HG03139 (cell line): ENCODE measurements around the gene AFF1.
"Not testable (repeated sequence)": the region's sequence is repeated elsewhere in the genome, so short reads cannot be mapped to it uniquely, and the experiment has no call there.

ENCODE experiments used
- ATAC-seq: cut with Tn5 transposase; IDR thresholded peaks from one replicate; pipeline ENCODE4 v1.9.1; 2021; ENCODE audit not compliant: unreplicated experiment

The AFF1 gene

DNA sequence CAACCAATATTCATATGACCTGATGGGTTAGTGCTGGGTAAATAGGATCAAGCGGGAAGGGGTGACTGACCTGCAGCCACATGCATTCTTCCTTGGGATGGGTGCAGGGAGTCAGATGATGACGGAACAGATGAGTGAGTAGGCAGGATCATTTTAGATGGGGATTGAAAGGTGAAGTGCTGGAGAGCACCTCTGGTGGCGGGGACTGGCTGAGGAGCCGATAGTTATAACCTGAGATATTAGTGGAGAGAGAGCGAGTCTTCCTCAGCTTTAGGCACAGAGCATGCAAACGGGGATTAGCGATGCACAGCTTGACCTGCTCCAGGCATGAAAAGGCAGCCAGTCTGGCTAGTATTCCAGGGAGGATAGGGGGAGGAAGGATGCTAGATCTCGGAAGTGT is 99.1 kb downstream of the AFF1 start:
- no peak for ATAC-seq

DNA sequence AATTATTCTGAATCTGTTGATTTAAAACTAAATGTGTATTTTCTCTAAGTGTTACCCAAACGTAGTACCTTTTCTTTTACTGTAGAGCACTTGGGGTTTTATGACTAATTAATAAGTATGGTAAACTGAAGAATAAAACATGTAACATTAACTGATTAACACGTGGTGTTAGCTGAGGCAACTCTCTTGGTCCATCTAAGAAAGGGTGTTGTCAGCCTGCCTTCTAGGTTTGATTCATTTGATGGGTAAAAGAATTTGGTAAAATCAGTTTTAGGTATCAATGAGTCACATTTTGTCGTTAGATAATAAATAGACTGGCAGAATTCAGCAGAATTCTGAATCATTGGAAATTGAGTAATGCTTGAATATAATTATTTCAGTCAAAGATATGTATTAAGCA is 99.7 kb downstream of the AFF1 start:
- ATAC-seq = no peak

DNA sequence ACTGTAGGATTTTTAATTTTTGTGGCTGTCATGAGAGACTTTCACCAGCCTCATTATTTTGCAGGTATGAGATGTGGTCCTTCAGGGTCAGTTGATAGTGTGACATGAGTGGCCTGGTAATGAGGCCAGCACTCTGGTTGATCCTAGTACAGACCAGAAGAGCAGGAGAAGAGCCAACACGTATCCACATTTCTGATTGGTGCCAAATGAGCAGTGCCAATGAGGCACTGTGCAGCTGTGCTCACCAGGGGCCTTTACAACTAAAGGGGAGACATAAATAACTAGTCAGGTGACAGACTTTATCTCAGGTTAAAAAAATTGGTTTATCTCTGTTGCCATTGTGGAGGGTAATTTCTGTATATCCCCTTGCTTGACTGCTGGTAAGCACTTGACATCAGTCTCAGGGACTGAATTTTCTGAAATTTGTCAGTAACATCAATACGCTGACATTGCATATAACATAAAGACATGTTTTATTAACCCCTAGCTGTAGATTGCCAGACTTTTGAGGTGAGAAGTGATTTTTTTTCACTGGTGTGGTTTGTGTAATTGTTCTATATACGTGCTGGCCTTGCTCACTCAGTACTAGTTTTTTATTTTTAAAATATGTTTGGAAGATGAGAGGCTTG is 101.2 kb downstream of the AFF1 start:
- ATAC-seq = no peak

DNA sequence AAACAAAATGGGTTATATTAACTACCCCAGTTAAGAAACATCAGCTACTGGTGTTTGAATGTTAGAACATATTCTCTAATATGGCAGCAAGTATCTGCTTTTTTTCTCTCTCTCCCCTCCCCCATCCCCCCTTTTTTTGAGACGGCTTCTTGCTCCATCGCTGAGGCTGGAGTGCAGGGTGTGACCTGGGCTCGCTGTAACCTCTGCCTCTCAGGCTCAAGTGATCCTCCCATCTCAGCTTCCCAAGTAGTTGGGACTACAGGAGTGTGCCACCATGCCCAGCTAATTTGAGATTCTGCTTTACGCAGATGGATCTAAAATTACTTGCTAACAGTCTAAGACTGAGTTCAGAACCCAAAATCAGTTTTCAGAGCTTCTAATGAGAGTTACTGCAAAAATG is 101.9 kb downstream of the AFF1 start:
- no peak for ATAC-seq

DNA sequence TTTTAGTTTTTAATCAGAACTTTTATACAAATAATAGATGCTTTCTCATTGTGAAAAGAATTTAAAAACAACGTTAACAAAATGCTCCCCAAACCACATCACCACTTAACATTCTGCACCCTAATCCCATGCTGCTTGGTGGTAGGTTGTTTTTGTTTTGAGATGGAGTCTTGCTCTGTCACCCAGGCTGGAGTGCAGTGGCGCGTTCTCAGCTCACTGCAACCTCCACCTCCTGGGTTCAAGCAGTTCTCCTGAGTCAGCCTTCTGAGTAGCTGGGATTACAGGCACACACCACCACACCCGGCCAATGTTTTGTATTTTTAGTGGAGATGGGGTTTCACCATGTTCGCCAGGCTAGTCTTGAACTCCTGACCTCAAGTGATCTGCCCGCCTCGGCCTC is 102.4 kb downstream of the AFF1 start:
- ATAC-seq = not testable (repeated sequence)

DNA sequence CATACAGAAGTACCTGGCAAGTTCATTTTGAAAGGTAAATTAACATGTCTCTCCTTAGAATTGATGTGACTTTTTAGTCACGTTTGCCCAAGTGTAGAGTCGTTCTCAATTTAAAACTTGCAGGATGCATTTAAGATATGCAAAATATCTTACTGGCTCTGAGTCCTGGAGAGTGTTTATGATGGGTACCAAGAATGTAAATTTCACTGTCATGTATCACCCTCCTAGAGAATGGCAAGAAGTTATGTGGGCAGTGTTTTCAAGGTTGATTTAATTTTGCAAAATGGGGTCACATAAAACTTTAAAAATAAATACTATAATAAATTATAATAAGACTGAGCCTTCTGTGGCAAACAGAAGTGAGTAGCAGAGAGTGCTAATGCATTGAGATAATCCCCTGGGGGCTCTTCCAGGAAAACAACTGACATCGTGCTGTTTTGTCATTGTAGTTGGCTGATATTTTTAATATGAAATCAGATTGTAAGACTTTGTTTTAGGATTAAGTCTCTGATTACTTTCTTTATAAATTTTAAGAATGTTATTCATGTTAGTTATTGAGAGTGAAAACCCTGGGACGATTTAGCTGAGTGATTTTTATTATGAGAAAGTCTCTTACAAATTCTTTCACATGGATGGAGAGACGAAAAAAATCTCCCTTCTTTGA is 103.0 kb downstream of the AFF1 start:
- no peak for ATAC-seq

DNA sequence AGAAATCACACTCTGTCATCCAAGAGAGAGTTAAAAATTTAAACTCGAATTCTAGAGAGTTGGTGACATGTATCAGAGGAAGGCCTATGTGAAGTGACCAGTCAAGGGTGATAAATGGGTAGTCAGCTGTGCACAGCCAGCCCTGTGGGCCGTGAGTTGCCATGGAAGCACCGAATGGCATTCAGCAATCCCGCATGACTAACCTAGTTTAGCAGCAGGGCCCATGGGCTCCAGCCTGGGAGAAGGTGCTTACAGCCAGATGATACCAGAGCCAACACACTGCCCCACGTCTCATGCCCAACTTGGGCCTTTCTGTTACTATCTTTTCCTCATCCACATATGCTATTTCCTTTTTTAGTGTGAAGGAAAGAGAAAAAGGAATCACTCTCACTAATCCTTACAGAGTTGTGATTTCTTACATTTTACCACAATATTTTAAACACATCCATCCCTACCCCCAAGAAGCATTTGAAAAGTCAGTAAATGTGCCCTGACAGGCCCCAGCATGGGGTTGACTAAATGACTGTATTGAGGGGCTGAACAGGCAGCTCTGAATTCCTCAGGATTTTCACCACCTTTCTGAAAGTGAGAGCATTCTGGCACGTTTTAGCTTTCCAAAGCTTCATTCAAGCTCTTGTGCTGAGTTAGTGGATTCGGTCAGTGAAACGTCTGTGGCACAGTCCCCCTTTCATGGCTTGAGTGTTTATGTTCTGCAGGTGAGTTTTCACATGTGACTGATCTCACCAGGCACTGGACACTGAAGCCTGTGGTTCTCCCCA is 104.2 kb downstream of the AFF1 start:
- ATAC-seq = no peak

DNA sequence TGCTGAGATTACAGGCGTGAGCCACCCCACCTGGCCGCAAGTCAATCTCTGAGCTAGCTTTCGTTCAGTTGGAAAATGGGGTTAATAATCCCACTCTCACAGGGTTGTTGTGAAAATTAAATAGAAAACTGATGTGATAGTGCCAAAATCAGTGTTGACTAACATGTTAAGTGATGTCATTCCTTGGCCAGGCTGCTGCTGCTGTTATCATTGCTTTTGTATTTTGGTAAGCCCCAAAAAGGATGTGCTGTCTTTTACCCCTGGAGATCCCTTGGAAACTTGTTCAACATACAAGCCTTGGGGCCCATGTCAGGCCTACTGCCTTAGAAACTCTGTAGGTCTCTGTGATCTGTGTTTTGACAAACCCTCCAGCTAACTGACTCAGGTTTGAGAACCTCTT is 106.3 kb downstream of the AFF1 start:
- ATAC-seq = no peak

DNA sequence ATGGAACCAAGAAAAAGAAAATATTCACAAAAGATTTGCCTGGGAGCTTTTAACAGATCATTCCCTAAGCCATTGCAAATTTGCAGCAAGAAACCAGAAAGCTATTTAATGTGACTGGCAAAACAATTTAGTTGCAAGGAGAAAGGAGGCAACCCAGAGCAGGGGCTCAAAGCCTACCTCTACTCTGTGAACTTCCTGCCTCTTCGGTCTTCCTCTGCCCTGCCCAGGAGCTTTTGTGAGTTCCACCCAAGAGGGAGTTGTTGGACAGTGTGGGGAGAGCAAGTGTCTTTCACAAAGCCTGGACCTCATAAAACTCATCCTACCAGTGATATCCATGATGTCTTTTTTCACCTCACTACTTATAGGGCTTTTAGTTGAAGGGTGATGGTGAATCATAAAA is 107.4 kb downstream of the AFF1 start:
- ATAC-seq = no peak

DNA sequence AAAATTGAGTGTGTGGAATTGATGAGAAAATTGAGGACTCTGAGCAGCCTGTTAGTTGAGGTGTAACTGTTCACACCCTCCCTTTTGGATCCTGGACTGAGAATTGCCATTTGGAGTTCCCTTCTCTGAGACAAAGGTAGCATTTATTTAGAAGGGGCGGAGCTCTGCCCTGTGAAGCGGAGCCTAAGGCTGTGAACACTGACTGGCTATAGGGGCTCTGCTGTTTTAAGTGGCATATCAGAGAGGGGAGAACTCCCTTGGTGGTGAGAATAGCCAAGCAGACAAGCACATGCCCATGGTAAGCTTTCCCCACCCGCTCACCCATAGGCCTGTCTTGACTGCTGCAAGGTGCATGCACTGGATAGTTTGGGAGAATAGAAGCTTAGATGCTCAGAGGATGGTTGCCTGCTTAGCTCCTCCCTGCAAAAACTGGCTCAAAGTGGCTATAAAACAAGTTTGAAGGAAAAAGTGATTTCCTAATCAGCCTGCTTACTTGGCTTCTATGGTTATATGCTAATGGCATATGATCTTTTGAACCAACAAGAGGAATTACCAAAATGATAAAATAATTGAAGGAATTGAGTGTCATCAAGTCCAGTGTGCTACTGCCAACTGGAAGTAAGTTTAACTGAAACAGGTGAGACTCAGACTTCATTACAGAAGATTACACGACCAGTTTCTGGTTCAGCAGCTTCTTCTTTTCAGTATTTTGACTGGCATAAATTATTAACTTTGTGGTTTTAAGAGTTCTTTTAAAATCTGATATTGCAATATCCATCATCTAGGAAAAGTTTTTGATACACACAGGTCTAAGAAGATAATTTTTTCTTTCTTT is 108.4 kb downstream of the AFF1 start:
- ATAC-seq = peak; percentile 47

DNA sequence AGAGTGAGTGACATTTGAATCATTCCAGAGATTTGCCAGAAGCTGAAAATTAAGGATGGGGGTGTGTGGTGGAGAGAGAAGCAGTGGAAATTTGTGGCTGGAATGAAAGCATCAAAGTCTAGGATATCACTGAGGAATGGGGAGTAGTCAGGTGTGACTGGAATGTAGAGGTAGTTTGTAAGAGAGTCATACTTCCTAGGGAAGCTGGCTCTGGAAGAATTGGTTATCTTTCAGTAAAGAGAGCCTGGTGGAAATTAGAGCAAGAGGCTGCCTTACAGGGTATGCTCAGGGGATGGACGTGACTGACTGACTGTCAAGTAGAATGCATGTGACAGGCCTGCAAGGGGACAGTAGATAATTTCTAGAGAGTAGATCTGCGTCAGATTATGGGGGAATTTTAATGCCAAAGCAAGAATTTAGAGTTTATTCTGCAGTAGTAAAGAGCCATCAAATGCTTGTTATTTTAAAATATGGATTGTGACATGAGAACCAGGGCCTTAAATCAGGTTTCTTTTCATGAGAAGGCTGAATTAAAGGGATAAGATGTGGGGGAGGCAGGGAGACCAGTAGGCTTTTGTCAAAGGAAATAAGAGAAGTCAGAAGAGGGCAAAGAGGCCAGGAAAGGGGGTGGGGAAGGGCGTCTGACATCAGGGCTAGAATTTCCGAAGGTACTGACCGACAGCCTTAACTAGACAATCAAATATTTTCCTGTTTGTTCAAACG is 109.9 kb downstream of the AFF1 start:
- no peak for ATAC-seq

DNA sequence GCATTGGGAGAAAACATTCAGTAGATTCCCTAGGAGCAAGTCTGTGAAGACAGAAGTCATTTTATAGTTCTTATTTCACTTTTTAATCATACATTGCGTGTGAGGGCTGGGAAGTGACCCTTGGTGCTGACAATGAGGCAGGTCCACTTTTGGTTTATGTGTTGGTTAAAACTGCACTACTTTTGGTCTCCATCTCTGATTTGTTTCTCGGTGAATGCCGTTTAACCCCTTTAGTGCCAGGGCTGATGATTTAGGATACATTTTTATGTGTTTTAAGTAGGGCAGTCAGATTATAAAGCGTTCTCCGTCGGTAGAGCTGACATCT is 110.4 kb downstream of the AFF1 start:
- ATAC-seq = no peak

DNA sequence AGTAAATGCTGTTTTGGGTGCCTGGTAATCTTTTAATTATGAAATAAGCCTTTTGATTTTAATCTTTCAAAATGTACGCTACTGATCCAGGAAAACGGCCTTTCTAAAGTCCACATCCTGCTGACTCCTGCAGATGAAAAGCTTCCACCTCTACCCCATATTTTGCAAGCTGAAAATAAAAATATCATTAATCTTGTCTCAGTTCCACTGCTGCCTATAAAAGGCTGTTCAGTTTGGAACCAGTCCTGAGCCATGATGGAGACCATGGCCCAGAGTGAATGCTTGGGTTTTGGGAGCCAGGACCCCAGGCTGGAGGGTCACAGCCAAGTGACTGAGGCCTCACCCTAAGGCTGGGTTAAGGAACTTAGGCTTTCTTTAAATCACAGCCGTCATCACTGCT is 110.8 kb downstream of the AFF1 start:
- no peak for ATAC-seq

DNA sequence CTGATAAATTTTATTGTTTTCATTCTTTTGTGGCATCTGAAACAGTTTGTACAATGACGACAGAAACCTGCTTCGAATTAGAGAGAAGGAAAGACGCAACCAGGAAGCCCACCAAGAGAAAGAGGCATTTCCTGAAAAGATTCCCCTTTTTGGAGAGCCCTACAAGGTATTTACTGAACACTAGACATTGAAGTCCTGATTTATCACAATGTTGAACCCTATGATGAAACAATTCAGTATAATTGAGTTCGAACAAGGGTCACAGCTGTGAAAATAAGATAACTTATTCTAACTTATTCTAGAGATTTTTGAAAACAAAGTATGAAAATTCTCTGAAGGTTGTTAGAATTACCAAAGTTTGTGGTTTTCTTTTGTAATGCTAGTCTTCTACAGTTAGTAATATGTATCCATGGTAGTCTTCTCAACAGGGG is 111.3 kb downstream of the AFF1 start:
- ATAC-seq = no peak

DNA sequence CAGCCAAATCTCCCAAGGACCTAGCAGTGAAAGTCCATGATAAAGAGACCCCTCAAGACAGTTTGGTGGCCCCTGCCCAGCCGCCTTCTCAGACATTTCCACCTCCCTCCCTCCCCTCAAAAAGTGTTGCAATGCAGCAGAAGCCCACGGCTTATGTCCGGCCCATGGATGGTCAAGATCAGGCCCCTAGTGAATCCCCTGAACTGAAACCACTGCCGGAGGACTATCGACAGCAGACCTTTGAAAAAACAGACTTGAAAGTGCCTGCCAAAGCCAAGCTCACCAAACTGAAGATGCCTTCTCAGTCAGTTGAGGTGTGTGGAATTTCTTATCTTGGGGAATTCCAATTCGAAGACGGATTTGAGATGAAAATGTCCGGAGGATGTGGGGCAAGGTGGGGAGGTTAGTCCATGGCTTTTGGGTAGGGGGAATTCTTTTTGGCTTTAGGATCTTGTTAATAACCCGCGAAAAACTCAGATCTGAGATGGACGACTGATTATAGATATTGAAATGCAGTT is 112.5 kb downstream of the AFF1 start:
- no peak for ATAC-seq

DNA sequence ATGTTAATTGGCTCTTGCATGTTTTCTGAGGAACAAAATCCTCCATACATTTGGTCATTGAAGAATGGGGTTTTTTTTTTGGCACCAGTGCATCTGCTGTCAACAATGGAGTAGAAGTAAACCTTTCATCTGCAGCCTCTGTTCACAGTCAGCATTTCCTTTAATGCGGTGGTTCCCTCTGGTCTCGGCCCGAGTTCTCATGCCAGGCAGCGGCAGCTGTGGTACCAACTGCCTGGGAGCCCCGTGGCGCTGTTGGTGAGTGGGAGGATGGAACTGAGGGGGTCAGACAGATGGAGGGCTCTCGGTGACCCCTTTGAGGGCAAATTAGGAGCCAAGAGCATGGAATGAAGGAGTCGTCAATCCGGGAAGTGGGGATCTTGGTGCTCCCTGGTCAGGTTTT is 114.7 kb downstream of the AFF1 start:
- no peak for ATAC-seq

DNA sequence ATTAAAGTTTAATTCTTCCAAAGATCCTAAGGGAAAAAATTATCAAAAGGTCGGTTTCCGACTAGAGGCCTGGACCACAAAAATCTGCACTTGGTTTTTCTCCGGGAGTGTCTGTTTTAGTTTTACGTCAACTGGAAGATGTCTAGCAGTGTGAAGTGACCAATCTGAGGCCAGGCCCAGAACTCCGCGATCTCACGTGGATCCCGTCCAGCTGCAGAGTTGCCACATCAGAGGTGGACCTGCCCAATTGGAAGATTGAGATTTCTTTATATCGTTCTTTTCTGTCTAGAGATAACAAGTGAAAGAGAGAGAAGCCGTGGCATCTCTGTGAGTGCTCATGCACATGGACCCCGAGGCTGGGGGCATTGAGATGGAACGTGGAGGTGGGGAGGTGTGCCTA is 115.8 kb downstream of the AFF1 start:
- ATAC-seq = no peak

DNA sequence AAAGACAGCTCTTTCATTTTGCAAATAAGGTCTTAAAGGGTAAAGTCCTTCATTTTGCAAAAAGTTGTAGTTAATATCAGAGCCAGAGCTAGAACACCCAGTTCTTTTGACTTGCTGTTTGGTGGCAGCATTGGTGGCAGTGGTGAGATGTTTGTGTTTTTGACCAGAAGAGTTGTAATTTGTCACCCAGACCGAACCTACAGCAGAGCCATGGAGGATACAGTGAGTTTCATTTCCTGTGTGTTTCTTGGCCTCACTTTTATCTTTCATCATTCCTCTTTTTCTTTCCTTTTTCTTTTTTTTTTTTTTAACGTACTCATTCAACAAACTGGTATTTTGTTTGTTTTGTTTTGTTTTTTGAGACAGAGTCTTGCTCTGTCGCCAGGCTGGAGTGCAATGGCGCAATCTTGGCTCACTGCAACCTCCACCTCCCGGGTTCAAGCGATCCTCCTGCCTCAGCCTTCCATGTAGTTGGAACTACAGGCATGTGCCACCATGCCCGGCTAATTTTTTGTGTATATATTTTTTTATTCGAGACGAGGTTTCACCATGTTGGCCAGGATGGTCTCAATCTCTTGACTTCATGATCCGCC is 116.4 kb downstream of the AFF1 start:
- ATAC-seq = no peak

DNA sequence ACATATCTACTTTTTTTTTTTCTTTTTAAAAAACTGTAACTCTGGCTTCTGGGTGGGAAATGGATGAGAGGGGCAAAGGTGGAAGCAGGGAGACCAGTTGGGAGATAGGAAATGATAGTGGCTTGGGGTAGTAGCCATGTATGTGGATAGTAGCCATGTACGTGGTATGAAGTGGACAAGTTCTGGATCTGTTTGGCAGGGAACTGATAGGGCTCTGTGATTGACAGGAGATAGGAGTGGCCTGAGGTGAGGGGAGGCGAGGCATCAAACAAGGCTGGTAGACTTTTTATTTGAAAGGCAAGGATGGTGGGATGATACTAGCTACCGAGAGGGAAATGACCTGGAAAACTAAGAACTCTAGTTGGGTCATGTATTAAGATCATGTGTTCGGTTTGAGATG is 117.8 kb downstream of the AFF1 start:
- ATAC-seq = no peak

DNA sequence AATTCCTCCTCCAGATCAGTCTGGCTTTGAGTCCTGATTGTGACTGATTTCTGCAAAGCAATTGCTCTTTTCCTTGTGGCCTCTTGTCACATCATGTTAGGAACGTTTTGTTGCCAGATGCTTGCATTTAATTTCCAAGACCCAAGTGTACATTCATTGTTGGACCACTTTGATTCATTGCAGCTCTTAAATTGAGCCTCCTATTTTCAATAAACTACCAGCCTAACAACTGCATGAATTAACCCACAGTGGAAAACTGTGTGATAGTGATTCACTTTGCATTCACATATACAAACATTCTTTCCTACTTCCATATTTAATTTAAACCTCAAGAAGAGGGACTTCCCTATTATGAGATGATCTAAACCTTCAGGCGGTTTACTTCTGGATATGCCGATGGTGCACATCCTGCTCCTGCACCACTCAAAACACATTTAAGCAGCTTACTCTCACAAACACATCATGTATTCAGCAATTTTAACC is 118.4 kb downstream of the AFF1 start:
- ATAC-seq = no peak
